ENCODE measurements around the gene SPATS2. TPM values are rescaled to one million over a fixed set of nuclear protein-coding genes. Genes with fewer than 3 reads are reported as not detected.

SPATS2 gene
- total RNA-seq, 1 donor from 2014 or later: 17.9 TPM

DNA sequence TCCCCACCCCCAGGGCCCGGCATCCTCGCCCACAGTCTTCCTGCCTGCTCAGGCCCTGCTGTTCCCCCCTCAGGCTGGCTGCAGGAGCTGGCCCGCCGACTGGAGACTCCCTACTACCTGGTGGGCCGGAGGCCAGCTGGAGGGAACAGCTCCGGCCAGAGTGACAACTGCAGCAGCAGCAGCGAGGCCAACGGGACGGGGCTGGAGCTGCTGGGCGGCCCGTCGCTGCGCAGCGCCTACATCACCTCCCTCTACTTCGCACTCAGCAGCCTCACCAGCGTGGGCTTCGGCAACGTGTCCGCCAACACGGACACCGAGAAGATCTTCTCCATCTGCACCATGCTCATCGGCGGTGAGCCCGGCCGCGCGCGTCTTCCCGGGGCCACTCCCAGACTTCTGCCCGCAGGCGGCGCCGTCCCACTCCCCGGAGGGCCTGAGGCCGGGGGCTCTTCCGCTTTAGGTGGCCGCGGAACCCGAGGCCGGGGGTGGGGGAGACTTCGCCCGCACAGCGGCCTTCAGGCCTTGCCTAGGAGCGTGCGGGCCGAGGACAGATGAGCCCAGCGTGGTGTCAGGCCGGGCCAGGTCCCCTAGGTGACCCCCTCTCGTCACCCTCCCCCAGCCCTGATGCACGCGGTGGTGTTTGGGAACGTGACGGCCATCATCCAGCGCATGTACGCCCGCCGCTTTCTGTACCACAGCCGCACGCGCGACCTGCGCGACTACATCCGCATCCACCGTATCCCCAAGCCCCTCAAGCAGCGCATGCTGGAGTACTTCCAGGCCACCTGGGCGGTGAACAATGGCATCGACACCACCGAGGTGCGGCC lies 181.8 kb downstream of the SPATS2 start:
- Mint-ChIP-seq H3K27ac (no peak overlapping the region), H3K9me3 (no peaks in the 10 kb centered on the region), H3K4me1 (ENCODE audit: low read depth) (peaks cover 9% of the 10 kb centered on the region), H3K4me3 (ENCODE audit: low read depth) (peak overlapping the region; percentile 67), H3K36me3 (ENCODE audit: low read depth) (no peaks in the 10 kb centered on the region), H3K27me3 (ENCODE audit: low read depth) (peaks cover 27% of the 10 kb centered on the region)
- DNase-seq (ENCODE audit: low spot score): no peak
- intact Hi-C loops (cut with micrococcal nuclease): loop anchor here (10.0 kb wide), 1 partner anchor 464 kb away; no protein-coding TSS in a partner anchor

DNA sequence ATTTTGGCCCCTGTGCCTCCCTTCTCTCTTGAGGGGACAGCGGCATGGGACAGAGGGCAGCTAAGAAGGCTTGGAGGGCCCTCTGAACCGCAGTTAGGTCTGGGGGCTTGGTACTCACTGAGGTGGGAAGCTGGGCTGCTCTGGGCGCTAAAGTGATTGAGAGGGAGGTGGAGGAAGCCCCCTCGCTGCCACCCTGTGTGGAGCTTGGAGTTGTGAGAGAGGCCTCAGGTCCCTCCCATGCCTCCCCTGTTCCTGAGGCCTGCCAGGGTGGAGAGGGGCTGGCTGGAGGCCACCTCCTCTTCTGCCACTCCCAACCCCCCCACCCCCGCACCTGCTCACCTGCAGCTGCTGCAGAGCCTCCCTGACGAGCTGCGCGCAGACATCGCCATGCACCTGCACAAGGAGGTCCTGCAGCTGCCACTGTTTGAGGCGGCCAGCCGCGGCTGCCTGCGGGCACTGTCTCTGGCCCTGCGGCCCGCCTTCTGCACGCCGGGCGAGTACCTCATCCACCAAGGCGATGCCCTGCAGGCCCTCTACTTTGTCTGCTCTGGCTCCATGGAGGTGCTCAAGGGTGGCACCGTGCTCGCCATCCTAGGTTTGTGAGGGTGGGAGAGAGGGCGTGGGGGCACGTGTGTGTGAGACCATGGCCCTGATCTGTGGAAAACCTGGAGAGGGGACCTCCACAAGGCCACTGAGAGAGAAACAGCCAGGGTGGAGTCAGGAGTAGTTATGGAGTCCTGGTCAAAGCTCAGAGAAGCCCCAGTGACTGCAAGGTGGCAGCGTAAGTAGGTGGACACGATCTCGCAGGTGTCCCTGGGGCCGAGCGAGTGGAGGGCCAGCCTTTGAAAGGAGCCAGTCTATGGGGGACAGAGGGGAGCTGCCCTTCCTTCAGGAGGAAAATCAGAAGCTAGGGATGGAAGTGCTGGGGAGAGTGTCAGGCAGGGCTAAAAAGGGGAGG lies 182.8 kb downstream of the SPATS2 start:
- Mint-ChIP-seq H3K36me3 (ENCODE audit: low read depth) (no peaks in the 10 kb centered on the region), H3K9me3 (no peaks in the 10 kb centered on the region), H3K27me3 (ENCODE audit: low read depth) (peaks cover 22% of the 10 kb centered on the region), H3K27ac (no peak overlapping the region), H3K4me1 (ENCODE audit: low read depth) (peaks cover 4% of the 10 kb centered on the region), H3K4me3 (ENCODE audit: low read depth) (no peak overlapping the region)
- no peak for DNase-seq (ENCODE audit: low spot score)
- intact Hi-C loops (cut with micrococcal nuclease): loop anchor here (10.0 kb wide), 1 partner anchor 465 kb away; no protein-coding TSS in a partner anchor

DNA sequence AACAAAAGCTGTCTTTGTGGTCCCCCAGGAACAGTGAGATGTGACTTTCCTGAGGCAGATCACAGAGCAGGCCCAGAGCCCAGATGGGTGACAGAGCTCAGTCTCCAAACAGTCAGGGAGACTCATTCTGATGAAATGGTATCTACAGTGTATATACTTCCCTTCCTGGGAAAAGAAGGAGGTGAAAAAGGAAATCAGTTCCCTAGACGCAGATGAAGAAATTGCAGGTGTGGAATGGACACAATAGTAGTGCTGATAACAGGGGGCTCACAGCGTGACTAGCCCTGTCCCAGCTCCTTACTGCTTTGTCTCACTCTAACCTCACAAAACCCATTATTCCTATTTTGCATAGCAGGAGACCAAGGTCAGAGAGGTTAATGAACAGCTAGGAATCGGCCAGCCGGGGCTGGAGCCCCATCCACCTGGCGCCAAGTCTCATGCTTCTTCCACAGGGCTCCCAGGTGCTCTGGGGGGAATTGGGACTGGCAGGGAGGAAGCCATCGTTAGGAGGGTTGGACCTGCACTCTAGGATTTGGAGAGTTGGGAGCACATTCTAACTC lies 183.5 kb downstream of the SPATS2 start:
- Mint-ChIP-seq H3K4me3 (ENCODE audit: low read depth) (no peak overlapping the region), H3K36me3 (ENCODE audit: low read depth) (no peaks in the 10 kb centered on the region), H3K9me3 (no peaks in the 10 kb centered on the region)

DNA sequence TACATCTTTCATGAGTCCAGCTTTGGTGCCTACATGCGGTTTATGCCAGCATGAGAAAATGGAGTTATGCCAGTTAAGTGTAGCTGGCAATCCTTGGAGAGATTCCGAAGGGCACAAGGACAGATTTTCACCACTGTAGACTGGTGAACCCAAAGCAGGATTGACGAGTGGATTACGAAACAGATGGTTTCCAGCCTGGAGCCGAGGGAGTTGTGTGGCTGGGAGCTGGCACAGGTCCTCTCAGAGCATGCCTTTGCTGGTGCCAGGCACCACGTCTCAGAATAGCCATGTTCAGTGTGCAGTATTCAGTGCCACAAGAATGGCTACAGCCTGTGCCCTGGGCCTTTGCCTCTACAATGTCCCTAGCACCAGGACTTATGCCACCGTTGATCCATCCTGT lies 184.8 kb downstream of the SPATS2 start:
- DNase-seq (ENCODE audit: low spot score): no peak
- H3K4me1 Mint-ChIP-seq (ENCODE audit: low read depth): peaks cover 4% of the 10 kb centered on the region
- H3K4me3 Mint-ChIP-seq (ENCODE audit: low read depth): no peak overlapping the region
- no peak overlapping the region for H3K27ac Mint-ChIP-seq
- no peaks in the 10 kb centered on the region for H3K9me3 Mint-ChIP-seq
- intact Hi-C loops (cut with micrococcal nuclease): no loop called here
- peaks cover 19% of the 10 kb centered on the region for H3K27me3 Mint-ChIP-seq (ENCODE audit: low read depth)
- H3K36me3 Mint-ChIP-seq (ENCODE audit: low read depth): no peaks in the 10 kb centered on the region

More for the DNA sequence above, 183.5 kb downstream of the SPATS2 start:
- peaks cover 4% of the 10 kb centered on the region for H3K4me1 Mint-ChIP-seq (ENCODE audit: low read depth)
- intact Hi-C loops (cut with micrococcal nuclease): no loop called here
- no peak overlapping the region for H3K27ac Mint-ChIP-seq
- DNase-seq (ENCODE audit: low spot score): no peak
- peaks cover 19% of the 10 kb centered on the region for H3K27me3 Mint-ChIP-seq (ENCODE audit: low read depth)

DNA sequence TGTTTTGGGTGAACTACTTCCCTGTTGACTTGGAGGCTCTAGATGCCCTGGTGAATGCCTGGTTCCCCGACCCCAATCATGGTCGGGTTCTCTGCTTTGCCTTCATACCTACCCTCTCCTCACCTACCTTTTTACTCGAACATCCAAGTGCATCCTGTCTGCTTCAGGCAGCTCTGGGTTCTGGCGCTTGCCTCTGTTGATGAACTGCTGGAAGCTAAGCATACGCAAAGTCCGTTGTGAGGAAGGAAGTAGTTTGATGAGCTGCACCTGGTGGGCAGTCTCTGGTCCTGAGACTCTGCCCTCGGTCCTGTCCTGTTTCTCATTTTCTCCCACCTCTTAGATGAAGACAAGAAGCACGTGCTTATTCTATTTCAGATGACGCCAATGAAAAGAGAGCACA lies 185.2 kb downstream of the SPATS2 start:
- Mint-ChIP-seq H3K27ac (no peak overlapping the region), H3K36me3 (ENCODE audit: low read depth) (no peaks in the 10 kb centered on the region), H3K4me3 (ENCODE audit: low read depth) (no peak overlapping the region), H3K4me1 (ENCODE audit: low read depth) (peaks cover 4% of the 10 kb centered on the region), H3K27me3 (ENCODE audit: low read depth) (peaks cover 19% of the 10 kb centered on the region), H3K9me3 (no peaks in the 10 kb centered on the region)
- DNase-seq (ENCODE audit: low spot score): no peak
- intact Hi-C loops (cut with micrococcal nuclease): no loop called here

DNA sequence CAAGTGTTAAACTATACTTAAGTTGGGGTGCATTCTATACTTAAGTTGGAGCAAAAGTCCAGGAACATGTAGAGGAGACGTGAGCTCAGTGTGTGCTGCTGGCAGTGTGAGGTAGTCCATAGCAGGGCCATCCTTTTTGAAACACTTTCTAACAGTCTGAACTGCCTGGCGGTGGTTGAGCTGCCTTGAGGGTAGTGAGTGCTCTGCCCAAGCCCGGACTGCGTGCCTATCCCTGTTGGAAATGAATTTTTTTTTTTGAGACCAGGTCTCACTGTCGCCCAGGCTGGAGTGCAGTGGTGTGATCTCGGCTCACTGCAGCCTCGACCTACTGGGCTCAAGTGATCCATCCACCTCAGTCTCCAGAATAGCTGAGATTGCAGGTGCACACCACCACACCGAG lies 185.6 kb downstream of the SPATS2 start:
- Mint-ChIP-seq H3K4me3 (ENCODE audit: low read depth) (no peak overlapping the region), H3K4me1 (ENCODE audit: low read depth) (peaks cover 4% of the 10 kb centered on the region), H3K27me3 (ENCODE audit: low read depth) (peaks cover 18% of the 10 kb centered on the region), H3K36me3 (ENCODE audit: low read depth) (no peaks in the 10 kb centered on the region), H3K27ac (no peak overlapping the region), H3K9me3 (no peaks in the 10 kb centered on the region)
- no peak for DNase-seq (ENCODE audit: low spot score)
- intact Hi-C loops (cut with micrococcal nuclease): no loop called here

DNA sequence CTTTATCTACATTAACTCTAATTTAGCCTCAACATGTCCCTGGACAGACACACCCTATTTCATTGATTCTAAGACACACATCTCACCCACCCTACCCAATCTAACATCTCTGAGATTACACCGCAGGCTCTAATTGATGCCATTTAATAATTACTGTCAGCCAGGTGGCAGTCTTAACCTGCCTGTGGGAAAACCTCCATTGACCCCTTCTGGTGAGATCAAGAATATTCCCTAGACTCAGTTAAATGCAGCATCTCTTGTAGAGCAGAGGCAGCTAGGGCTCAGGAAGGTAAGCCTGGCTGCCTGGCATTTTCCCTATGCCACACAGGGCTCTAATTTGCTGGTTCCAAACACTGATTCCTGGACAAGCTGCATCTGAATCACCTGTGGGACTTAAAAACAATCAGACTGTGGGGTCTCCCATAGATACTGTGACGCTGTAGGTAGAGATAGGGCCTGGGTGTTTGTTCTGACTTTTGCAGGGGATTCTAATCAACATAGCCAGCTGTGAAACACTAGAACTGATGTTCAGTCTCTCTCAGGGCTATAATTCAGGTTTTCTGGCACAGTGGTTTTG lies 186.3 kb downstream of the SPATS2 start:
- Mint-ChIP-seq H3K4me1 (ENCODE audit: low read depth) (peaks cover 2% of the 10 kb centered on the region), H3K9me3 (no peaks in the 10 kb centered on the region), H3K4me3 (ENCODE audit: low read depth) (no peak overlapping the region), H3K27ac (no peak overlapping the region), H3K36me3 (ENCODE audit: low read depth) (peaks cover 5% of the 10 kb centered on the region), H3K27me3 (ENCODE audit: low read depth) (peaks cover 15% of the 10 kb centered on the region)
- no peak for DNase-seq (ENCODE audit: low spot score)
- intact Hi-C loops (cut with micrococcal nuclease): no loop called here

DNA sequence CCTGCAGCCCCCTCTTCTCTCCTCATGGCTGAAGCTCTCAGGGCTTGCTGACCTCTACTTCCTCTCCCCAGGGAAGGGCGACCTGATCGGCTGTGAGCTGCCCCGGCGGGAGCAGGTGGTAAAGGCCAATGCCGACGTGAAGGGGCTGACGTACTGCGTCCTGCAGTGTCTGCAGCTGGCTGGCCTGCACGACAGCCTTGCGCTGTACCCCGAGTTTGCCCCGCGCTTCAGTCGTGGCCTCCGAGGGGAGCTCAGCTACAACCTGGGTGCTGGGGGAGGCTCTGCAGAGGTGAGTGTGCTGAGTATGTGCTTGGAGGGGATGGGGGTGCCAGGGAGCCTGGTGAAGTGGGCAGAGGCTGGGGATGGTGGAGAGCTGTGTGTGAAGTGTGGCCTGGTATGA lies 187.0 kb downstream of the SPATS2 start:
- H3K9me3 Mint-ChIP-seq: no peaks in the 10 kb centered on the region
- H3K27me3 Mint-ChIP-seq (ENCODE audit: low read depth): peaks cover 13% of the 10 kb centered on the region
- no peak for DNase-seq (ENCODE audit: low spot score)
- H3K36me3 Mint-ChIP-seq (ENCODE audit: low read depth): peaks cover 11% of the 10 kb centered on the region
- no peaks in the 10 kb centered on the region for H3K4me1 Mint-ChIP-seq (ENCODE audit: low read depth)
- no peak overlapping the region for H3K27ac Mint-ChIP-seq
- intact Hi-C loops (cut with micrococcal nuclease): no loop called here
- no peak overlapping the region for H3K4me3 Mint-ChIP-seq (ENCODE audit: low read depth)

DNA sequence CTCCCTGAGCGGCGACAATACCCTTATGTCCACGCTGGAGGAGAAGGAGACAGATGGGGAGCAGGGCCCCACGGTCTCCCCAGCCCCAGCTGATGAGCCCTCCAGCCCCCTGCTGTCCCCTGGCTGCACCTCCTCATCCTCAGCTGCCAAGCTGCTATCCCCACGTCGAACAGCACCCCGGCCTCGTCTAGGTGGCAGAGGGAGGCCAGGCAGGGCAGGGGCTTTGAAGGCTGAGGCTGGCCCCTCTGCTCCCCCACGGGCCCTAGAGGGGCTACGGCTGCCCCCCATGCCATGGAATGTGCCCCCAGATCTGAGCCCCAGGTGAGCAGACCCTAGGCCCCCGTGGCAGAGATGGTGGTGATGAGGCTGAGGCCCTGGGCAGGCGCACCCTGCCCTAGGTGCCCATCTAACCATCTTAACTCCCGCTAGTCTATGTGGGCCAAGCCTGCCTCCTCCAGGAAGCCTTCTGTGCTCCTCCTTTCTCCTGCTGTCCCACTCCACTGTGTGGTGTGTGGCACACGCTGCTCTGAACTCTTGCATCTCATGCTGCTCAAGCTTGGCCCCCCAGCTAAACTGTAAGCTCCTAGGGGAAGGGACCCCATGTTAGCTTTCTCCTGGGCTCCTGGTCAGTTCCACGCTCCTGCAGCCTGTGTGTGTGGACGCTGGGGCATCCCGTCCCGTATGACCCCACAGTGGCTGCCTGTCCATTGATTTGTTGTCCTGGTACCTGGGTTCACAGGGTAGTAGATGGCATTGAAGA lies 188.5 kb downstream of the SPATS2 start:
- Mint-ChIP-seq H3K36me3 (ENCODE audit: low read depth) (peaks cover 23% of the 10 kb centered on the region), H3K27ac (no peak overlapping the region), H3K27me3 (ENCODE audit: low read depth) (peaks cover 7% of the 10 kb centered on the region), H3K4me3 (ENCODE audit: low read depth) (no peak overlapping the region), H3K9me3 (no peaks in the 10 kb centered on the region), H3K4me1 (ENCODE audit: low read depth) (peaks cover 2% of the 10 kb centered on the region)
- intact Hi-C loops (cut with micrococcal nuclease): no loop called here
- no peak for DNase-seq (ENCODE audit: low spot score)

DNA sequence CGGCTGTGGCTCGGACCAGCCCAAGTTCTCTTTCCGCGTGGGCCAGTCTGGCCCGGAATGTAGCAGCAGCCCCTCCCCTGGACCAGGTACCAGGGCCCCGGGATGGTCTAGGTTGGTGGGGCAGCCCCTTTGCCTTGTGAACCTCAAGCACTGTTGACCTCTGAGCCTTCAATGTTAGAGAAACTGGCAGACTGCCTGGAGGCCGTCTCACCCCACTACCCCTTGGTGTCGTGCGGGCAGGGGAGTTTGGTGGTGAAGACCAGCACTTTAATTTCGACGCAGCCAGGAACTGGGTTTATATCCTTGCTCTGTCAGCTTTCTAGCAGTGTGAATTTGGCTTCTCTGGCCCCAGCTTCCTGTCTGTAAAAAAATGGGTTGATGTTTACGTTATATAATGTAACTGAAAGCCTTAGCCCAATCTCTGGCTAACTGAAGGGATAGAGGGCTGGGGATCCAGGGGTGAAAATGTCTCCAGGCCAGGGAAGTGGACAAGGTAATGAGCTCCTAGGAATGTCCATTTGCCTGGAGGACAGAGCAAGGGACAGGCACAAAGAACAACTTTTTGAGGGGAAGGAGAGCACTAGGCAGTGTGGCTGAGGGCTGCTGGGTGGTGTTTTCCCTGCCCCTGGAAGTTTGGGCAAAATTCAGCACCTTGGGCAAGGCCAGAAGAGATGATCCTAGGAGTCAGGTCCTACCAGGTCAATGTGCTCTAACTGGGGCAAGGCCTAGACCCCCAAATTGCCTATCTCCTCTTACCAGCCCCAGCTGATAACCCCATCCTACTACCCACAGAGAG lies 189.3 kb downstream of the SPATS2 start:
- peaks cover 28% of the 10 kb centered on the region for H3K36me3 Mint-ChIP-seq (ENCODE audit: low read depth)

DNA sequence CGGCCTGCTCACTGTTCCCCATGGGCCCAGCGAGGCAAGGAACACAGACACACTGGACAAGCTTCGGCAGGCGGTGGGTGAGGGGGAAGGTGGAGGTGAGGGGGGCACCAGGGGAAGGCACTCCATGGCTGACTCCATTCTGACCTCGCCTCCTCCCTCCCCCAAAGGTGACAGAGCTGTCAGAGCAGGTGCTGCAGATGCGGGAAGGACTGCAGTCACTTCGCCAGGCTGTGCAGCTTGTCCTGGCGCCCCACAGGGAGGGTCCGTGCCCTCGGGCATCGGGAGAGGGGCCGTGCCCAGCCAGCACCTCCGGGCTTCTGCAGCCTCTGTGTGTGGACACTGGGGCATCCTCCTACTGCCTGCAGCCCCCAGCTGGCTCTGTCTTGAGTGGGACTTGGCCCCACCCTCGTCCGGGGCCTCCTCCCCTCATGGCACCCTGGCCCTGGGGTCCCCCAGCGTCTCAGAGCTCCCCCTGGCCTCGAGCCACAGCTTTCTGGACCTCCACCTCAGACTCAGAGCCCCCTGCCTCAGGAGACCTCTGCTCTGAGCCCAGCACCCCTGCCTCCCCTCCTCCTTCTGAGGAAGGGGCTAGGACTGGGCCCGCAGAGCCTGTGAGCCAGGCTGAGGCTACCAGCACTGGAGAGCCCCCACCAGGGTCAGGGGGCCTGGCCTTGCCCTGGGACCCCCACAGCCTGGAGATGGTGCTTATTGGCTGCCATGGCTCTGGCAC lies 190.1 kb downstream of the SPATS2 start:
- H3K27me3 Mint-ChIP-seq (ENCODE audit: low read depth): peaks cover 4% of the 10 kb centered on the region
- DNase-seq (ENCODE audit: low spot score): no peak
- intact Hi-C loops (cut with micrococcal nuclease): no loop called here
- peaks cover 35% of the 10 kb centered on the region for H3K36me3 Mint-ChIP-seq (ENCODE audit: low read depth)
- H3K4me3 Mint-ChIP-seq (ENCODE audit: low read depth): no peak overlapping the region
- no peak overlapping the region for H3K27ac Mint-ChIP-seq
- peaks cover 7% of the 10 kb centered on the region for H3K4me1 Mint-ChIP-seq (ENCODE audit: low read depth)
- H3K9me3 Mint-ChIP-seq: no peaks in the 10 kb centered on the region

More for the DNA sequence above, 189.3 kb downstream of the SPATS2 start:
- Mint-ChIP-seq H3K27me3 (ENCODE audit: low read depth) (peaks cover 7% of the 10 kb centered on the region), H3K9me3 (no peaks in the 10 kb centered on the region), H3K4me1 (ENCODE audit: low read depth) (peaks cover 7% of the 10 kb centered on the region), H3K4me3 (ENCODE audit: low read depth) (no peak overlapping the region), H3K27ac (no peak overlapping the region)
- DNase-seq (ENCODE audit: low spot score): no peak
- intact Hi-C loops (cut with micrococcal nuclease): no loop called here
